ENCODE results near the gene MINK1.

DNA sequence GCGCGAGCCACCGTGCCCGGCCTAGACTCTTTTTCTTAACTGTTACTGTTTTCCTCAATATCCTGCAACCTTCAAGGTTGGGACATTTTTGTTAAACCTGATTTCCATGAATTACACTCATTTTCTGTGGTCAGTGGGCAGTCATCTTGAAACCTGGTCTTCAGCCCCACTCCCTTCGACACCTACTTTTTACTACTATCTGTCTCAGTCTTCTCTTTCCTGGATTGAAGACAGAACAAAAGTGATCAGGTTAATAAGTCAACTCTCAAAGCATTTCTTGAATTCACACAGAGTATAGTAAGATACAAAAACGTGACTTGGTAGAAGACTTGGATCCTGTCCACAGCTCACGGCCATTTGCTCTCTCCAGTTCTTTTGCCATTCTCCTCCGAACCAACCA lies 6.1 kb downstream of the MINK1 start:
- TF ChIP-seq, protein P1, sequence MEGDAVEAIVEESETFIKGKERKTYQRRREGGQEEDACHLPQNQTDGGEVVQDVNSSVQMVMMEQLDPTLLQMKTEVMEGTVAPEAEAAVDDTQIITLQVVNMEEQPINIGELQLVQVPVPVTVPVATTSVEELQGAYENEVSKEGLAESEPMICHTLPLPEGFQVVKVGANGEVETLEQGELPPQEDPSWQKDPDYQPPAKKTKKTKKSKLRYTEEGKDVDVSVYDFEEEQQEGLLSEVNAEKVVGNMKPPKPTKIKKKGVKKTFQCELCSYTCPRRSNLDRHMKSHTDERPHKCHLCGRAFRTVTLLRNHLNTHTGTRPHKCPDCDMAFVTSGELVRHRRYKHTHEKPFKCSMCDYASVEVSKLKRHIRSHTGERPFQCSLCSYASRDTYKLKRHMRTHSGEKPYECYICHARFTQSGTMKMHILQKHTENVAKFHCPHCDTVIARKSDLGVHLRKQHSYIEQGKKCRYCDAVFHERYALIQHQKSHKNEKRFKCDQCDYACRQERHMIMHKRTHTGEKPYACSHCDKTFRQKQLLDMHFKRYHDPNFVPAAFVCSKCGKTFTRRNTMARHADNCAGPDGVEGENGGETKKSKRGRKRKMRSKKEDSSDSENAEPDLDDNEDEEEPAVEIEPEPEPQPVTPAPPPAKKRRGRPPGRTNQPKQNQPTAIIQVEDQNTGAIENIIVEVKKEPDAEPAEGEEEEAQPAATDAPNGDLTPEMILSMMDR (IDR thresholded peaks at IDR 0.05): no peak
- no peak for TF ChIP-seq EZH2 (IDR thresholded peaks at IDR 0.05; ENCODE audit: borderline replicate concordance, insufficient read depth, low read depth, low read length, poor library complexity, severe bottlenecking)
